ENCODE results near the gene GZMA.
"Not testable (repeated sequence)": the region's sequence is repeated elsewhere in the genome, so short reads cannot be mapped to it uniquely, and the experiment has no call there.

The GZMA gene

DNA sequence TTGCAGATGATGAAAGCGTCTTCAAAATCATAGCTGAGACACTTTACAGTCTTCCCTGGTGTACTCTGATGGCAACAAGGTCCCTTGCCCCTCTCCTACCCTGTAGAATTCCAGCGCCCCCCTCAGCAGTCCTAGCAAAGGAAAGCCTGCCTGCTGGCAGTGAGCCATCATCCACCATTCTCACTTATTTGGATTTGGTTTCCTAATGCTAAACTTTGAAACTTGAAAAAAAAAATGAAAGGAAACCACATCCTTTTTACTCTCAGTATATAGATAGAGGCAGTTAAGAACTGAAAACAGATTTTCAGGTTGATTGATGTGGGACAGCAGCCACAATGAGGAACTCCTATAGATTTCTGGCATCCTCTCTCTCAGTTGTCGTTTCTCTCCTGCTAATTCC lies at the start of gene GZMA:
TSS of gene GZMA (plus strand) at position 299 of the 400 bp plus-strand sequence. CDS start at position 336, 37 bp downstream.
- no peak for DNase-seq

DNA sequence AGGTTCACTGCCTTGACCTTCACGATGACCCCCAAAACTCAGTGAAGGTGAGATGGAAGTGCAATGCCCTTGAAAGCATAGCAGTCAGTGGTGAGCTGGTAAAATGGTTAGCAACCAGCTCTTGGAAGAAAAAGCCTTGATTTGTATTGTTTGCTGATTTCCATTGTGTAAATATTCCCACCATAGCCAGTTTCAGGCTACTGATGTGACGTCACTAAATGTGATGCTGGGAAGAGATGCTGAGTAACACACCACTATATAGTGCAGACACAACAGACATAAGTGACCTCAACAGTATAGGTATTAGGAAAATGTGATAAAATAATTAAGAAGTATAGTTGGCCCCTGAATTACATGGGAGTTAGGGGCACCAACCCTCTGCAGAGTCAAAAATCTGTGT lies 47.3 kb upstream of the GZMA start:
- DNase-seq = no peak

DNA sequence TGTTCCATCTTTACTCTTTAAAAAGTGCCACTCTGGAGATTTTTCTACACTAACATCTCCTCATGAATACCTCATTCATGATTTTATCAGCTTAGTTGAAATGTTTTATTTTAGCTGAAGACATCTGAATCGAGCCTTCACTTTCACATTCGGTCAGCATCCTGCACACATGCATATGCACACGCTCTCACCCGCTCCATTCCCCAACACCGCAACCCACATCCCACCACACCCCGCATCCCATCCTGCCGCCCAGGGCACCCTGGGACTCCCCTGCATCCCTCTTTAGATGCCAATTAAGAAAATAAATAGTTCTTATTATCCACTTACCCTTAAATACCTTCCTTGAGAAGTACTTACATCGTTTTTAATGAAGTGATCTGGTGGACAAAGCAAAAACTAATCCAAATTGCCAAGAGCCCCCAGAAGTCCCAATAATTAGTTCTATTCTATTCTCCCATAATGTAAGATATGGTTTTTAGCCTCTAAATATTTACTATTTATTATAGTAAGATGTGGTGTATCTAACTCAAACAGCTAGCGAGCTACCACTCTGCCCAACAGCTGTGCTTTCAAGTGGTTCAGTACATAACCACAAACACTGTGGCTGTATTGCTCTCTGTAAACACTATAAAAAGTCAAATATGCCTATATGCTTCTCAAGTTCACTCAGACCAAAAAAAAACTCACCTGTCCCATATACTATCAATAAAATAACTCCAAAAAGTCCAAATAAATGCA lies 40.2 kb upstream of the GZMA start:
- no peak for DNase-seq

DNA sequence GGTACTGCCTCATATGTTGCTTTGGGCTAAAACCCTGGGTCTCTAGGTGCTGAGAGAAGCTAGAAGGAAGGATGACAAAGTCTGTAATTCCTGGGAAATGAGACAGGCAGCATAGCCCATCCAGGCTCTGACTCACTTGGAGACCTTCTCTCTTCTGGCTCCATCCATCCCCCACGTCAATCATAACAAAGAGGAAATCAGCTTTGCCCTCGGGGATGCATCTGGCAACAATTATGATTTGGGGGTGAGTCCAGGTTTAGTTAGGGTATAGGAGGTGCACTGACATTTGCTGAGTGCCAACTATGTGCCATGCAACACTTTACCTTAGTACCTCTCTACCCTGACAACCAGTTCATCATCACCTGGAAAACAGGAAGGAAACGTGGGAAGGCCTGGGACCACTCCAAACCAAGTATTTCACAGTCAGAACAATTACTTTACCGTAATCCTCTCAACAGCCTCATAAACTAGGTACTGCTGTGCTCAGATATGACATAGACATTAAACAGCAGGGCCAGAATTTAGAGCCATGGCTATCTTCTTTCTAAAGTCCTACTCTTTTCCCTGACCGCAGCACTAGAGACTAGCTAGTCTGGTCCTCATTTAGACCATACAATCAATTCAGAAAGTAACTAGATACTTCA lies 39.1 kb upstream of the GZMA start:
- no peak for DNase-seq

DNA sequence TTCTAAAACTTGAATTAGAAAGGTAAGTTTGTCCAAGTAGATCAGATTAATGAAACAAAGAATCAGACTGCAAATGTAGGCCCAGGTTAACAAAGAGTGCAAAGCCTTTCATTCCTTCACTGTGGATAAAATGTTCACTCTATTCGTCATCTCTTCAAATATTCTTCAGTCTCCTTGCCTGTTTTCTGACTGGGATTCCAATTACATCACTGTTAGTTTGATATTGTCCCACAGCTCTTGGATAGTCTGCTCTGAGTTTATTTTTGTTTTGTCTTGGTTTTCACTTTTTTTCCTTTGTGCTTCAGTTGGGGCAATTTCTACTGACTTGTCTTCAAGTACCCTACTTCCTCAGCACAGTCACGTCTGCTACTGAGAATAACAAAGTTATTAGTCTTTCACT lies 38.5 kb upstream of the GZMA start:
- no peak for DNase-seq

DNA sequence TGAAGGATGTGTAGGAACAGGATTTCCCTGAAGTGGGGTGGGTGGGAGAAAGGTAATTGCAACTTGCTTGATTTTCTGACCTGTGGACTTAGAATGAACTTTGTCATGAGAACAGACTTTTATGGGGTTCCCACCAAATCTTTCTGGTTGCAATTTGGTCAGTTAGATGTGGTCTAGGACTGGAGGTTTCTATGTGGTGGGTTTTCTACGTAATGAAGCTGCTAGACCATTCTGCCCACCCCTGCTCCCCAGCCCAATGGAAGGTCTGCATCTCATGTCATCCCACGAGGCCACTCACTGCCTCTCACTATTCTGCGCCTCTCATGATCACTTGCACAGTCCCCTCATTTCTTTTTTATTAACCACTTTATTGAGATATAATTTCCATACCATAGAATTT lies 37.9 kb upstream of the GZMA start:
- DNase-seq = no peak

DNA sequence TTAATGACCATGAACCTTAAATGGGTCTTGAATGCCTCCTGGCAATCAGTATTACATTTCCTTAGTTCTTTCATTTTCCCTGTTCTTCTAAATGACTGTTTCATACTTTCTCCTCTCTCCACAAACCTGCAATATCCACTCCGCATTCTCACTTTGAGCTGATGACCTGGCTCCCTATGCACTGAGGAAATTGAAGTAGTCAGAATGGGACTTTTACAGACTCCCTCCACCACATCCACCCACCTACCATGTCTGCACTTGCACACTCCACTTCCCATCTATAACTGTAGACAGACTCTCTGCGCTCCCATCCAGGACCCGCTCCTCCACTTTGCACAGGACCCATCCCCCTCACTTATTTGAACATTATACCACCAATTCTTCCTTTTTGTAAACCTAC lies 36.2 kb upstream of the GZMA start:
- no peak for DNase-seq

DNA sequence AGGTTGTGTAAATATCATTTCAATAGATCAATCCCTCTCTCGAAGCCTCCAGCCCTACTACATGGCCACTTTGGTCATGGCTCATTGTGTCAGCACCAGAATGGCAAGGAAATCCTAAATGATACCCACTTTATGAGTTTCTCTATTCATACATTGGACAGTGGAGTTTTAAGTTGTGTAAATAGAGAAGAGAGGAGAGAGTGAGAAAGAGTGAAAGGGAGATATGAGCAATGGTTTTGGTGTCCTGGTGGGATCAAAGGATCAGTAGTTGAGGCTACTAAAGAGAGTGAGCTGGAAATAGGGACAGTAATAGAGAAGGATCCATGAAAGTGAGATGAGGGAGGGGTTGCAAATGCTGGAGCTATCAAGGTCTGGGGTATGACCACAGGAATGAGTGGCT lies 31.5 kb upstream of the GZMA start:
- DNase-seq = no peak

DNA sequence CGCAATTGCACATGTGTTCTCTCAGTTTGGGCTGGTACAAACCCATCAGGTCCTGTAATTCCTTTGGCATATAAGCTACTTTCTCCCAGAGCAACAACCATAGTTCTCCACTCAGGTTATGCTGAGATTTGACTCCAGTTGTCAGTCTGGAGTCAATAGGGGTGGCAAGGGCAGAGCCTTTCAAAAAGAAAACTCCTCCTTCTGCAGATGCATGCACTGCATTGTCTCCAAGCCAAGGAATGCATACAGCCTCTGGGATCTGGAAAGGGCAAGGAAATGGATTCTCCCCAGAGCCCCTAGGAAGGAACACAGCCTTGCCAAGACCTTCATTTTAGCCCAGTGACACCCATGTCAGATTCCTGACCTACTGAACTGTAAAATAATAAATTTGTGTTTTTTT lies 31.0 kb upstream of the GZMA start:
- DNase-seq = no peak

DNA sequence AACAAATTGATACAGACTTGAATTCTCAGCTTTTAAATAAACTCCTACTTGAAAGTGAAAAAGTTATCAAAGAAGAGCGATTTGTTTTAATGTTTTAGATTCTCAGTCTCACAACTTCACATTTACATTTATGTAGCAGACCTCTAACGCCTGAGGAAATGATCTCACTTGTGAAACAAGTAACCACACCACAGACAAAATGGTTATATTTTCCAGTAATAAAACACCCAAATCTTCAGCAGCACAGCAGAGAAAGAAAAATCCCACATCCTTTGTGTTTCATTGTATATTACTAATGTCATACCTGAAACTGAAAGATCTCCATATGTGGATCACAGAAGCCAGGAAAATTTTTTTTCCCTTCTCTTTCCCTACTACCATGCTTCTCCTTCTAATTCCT lies 29.8 kb upstream of the GZMA start:
- DNase-seq = no peak

DNA sequence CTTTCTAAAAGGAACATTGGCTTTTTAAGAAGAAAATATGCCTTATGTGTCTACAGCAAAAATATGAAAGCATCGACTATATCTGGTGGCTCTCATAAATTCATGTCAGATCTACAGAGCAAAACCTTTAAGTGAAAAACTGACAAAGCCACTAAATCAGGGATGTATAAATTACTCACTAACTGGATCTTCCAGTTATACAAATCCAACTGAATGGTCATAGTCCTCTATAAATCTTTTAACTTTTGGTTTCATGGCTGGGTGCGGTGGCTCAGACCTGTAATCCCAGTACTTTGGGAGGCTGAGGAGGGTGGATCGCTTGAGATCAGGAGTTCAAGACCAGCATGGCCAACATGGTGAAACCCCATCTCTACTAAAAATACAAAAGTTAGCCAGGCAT lies 29.2 kb upstream of the GZMA start:
- no peak for DNase-seq

DNA sequence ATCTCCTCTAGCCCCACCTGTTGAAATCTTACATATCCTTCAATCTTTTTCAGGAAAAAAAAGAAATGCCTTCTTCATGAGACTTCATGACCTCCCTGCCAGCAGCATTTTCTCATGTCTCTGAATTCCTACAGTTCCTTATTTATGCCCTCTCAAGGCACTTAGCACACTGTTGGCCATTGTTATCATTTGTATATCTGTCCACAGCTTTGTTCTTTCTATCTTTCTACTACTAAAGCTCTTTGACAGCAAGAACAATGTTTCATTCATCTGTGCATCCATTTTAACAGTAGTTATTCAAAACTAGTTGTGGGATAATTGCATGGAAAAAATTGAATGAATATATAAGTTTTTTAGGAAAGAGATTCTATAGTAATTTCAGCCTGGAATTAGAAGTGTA lies 20.9 kb upstream of the GZMA start:
- DNase-seq = no peak

DNA sequence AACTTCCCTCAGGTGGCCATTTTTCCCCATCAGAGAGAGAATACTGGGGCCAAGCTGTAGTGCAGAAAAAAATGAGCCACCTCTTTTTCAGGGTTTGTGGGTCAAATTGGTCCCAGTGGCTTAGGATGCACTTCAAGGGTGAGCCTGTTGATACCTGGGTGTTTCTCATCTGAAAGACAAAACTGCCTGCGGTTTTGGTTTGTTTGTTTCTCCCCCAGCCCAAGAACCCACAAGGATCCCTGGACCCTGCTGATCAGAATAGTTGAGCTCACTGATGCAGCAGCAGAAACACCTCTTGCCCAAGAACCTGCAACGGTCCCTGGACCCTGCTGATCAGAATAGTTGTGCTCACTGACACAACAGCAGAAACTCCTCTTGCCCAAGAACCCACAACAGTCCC lies 13.1 kb upstream of the GZMA start:
- DNase-seq = not testable (repeated sequence)

DNA sequence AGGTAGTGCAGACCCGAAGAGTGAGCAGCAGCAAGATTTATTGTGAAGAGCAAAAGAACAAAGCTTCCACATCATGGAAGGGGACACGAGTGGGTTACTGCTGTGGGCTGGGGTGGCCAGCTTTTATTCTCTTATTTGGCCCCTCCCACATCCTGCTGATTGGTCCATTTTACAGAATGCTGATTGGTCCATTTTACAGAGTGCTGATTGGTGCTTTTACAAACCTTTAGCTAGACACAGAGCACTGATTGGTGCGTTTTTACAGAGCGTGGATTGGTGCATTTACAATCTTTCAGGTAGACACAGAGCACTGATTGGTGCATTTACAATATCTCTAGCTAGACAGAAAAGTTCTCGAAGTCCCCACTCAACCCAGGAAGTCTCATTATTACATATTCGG lies 11.4 kb upstream of the GZMA start:
- DNase-seq = not testable (repeated sequence)

DNA sequence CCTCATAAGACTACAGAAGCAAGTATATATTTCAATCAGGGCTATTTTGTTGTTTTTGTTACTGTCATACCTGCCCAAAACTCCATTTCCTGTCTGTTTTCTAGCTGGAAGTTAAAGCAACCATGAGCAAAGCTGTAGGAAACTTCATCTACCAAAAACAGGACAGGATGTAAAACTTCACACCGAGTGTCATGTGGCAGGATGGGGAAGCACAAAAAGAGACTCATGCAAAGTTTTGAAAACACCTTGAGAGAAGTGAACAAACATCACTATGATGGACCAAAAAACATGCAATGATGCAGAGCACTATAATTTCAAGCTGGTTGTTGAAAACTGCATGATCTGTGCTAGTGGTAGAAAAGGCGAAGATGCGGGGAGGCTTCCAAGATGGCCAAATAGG lies 6.3 kb upstream of the GZMA start:
- no peak for DNase-seq

DNA sequence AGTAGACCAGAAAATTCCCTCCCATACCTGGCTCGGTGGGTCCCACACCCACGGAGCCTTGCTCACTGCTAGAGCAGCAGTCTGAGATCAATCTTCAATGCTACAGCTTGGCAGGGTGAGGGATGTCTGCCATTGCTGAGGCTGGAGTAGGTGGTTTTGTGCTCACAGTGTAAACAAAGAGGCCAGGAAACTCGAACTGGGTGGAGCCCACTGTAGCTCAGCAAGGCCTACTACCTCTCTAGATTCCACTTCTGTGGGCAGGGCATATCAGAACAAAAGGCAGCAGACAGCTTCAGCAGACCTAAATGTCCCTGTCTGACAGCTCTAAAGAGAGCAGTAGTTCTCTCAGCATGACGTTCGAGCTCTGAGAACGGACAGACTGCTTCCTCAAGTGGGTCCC lies 5.6 kb upstream of the GZMA start:
- no peak for DNase-seq

DNA sequence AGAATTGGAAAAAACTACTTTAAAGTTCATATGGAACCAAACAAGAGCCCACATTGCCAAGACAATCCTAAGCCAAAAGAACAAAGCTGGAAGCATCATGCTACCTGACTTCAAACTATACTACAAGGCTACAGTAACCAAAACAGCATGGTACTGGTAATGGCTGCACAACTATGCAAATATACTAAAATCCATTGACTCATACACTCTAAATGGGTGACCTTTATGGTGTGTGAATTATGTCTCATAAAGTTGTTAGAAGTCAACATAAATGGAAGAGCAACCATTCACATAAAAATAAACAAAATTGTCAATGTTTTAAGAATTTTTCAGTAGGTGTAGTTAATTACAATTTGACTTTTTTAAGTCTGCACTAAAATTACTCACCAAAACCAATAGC lies 1.3 kb upstream of the GZMA start:
- not testable (repeated sequence) for DNase-seq

DNA sequence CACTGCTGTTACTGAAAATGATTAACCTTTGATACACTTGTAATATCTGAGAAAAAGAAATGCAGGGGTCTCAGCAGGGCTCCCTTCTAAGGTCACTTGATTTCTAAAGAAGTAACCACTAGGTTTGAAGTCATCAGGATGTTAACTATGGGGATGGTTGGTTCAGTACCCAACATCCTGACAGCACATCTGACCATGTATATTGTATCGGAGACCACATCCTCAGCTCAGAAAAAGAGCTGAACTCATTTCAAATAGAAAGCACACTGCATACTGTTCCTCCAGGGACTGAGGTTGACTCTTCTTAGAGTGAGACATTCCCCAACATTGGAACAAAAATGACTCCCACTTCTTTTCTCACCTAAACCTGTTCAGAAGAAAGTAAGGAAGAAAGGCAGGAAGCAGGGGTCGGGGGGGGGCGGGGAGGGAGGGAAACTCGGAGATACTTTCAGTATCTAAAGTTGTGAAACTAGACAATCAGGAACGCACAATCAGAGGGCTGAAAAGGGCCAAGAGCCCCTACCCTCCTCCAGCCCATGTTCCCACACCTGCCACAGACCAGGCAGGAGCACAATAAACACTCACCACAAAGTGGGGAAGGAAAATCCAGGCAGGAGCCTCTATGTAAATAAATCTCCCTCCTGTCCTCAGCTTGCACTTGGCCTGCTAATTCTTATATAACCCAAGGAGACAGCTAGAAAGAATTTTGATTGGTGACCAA lies 730 bp upstream of the GZMA start:
- no peak for DNase-seq

DNA sequence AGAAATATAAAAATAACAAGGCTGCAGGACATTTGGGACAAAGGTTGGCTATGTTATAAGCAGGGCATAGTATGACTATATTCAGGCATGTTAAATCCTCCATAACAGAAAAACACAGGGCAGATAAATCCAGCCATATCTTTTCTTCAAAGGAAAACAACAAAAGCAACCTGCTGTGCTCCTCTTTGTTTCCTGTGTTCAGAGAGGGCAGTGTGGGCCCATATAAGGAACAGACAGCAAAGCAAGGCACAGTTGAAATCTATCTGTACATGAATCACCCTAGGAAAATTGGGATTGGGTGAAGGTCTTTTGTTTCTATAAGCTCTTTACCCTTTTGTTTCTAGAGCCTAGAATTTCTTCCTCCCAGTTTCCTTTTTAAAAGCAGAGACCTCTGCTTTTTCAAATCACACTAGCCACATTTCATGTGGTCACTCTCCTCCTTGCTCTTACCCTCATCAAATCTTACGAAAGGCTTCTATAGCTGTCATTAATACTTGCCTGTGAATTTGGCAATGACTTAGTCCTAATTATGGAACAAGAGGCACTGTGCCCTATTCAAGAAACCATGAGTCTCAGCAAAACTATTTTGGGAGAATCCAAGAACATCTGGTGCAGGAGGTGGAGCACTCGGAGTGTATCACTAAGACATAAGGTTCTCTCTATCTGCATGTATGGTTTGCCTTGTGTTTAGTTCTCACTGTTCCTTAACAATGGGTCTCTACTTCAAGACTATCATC lies 1.8 kb downstream of the GZMA start:
- DNase-seq = no peak

DNA sequence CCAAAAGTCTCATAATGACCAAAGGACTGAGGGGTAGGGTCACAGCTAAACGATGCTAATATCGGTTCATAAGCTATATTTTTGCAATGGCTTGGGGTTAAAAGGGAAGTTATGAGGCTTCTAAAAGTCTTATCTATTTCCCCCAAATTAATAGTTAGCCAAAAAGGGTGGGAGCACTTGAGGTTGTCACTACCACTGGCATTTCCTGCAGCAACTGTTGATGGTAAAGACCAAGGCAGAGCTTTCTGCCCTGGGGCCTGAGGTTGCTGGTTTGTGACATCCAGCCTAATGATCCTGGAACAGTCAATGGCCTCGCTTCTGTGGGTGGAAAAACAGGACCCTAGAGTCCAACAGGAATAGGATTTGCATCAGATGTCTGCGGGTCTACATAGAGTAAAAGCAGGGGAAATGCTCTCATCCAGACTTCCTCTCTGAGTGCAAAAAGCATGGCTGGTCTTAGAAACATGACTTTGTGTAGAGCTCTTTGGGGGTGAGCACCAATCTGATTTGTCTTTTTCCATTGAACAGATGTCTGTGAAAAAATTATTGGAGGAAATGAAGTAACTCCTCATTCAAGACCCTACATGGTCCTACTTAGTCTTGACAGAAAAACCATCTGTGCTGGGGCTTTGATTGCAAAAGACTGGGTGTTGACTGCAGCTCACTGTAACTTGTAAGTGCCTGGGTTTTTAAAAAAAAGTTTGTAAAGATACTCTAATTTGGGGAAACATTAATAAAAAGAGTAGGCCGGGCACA lies 2.7 kb downstream of the GZMA start:
- DNase-seq = no peak

DNA sequence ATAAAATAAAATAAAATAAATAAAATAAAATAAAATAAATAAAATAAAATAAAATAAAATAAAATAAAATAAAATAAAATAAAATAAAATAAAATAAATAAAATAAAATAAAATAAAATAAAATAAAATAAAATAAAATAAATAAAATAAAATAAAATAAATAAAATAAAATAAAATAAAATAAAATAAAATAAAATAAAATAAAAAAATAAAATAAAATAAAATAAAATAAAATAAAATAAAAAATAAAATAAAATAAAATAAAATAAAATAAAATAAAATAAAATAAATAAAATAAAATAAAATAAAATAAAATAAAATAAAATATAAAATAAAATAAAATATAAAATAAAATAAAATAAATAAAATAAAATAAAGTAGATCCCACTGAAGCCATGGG lies 3.5 kb downstream of the GZMA start:
- DNase-seq = not testable (repeated sequence)

DNA sequence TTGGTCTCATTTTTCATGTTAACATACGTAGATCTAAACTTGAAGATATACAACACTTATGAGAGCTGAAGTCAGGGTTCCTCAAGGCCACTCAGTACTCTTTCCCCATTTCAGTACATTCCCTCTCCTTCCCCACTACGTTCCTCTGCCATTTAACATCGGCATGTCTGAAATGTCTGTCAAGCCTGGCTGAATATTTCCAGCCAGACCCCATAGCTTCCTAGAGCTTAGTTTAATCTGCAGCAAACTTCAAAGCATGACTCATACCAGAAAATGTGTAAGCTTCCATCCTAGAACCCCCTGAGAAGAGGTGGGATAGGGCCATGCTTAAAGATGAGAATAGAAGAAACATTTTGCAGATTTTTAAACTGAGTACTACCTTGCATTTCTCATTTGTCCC lies 6.2 kb downstream of the GZMA start:
- DNase-seq = no peak

DNA sequence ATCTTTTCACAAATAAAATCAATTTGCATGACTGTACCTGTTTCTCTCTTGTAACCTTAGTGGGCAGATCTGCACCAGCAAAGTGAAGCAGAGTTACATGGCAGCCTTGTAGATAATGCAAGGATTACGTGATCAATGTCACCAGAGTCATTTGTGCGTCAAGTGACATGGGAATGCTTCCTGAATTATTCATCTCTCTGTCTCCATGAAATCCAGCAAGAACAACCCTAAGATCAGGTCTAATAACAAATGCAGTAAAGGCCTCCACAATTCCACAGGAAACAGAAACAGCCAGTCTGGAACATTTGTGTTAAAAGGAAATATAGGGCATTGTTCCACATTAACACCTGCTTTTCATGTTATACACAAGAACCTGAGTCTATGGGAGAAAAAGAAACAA lies 7.8 kb downstream of the GZMA start:
- no peak for DNase-seq

All from GDM1 (cell line).